ENCODE results near the gene SLC9A1.

The SLC9A1 gene

DNA sequence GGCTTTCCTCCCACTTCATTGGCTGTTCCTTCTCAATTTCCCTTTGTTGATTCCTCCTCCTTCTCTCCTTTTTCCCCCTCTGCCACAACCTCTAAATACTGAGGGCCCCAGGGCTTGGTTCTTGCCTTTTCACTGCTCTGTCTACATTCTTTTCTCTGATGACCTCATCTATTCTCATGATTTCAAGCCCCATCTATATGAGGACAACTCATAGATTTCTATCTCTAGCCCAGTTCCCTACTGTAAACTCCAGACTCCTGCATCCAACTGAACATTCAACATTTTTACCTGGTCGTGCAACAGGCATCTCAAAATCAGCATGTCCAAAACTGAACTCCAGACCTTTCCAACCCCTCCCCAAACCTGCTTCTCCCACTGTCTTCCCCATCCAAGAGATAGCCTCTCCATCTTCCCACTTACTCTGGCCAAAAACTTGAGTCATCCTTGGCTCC is 11.5 kb upstream of the SLC9A1 start:
- Histone ChIP-seq H3K36me3 (ENCODE audit: insufficient read depth, low read length) (no peaks in the 10 kb centered on the region), H3K27me3 (ENCODE audit: control insufficient read depth in 1 of 2, insufficient read depth in 2 of 2, low read length in 2 of 2) (no peaks in the 10 kb centered on the region), H3K9me3 (ENCODE audit: low read length) (no peaks in the 10 kb centered on the region), H3K4me3 (ENCODE audit: low read depth in 1 of 2, low read length in 2 of 2) (no peak overlapping the region), H3K4me1 (ENCODE audit: insufficient read depth, low read length) (no peaks in the 10 kb centered on the region), H3K9ac (ENCODE audit: low read length) (no peak overlapping the region), H3K27ac (ENCODE audit: low read depth, low read length) (no peak overlapping the region)

DNA sequence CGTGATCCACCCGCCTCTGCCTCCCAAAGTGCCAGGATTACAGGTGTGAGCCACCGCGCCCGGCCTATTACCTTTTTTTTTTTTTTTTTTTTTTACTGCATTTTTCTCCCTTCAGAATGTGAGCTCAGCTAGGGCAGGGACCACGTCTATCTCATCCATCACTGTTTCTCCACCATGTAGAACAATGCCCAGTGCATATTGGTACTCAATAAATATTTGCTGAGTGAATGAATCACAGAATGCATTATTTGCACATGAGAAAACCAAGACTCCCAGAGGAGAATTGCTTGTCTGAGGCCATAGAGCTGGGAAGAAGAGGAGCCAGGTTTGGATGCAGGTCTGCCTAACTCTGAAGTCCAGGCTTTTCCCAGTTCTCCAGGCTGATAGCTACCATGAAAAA is 8.2 kb upstream of the SLC9A1 start:
- Histone ChIP-seq H3K36me3 (ENCODE audit: insufficient read depth, low read length) (no peaks in the 10 kb centered on the region), H3K9me3 (ENCODE audit: low read length) (no peaks in the 10 kb centered on the region), H3K4me3 (ENCODE audit: low read depth in 1 of 2, low read length in 2 of 2) (no peak overlapping the region), H3K27me3 (ENCODE audit: control insufficient read depth in 1 of 2, insufficient read depth in 2 of 2, low read length in 2 of 2) (no peaks in the 10 kb centered on the region), H3K27ac (ENCODE audit: low read depth, low read length) (no peak overlapping the region), H3K4me1 (ENCODE audit: insufficient read depth, low read length) (no peaks in the 10 kb centered on the region), H3K9ac (ENCODE audit: low read length) (no peak overlapping the region)

DNA sequence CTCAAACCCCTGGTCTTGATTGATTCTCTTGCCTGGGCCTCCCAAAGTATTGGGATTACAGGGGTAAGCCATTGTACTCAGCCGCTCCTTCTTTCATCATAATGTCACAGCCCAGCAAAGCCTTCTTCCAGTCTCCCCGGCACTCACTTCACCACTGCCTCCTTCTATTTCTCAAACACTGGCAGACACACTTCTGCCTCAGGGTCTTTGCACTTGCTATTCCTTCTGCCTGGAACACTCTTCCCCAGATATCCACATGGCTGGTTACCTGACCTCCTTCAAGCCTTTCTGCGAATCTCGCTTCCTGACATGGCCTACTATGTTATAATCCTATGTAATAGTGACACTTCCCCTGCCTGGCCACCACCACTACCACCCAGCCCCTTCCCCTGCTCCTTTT is 7.2 kb upstream of the SLC9A1 start:
- H3K36me3 ChIP-seq (ENCODE audit: insufficient read depth, low read length): no peaks in the 10 kb centered on the region
- H3K9ac ChIP-seq (ENCODE audit: low read length): no peak overlapping the region
- no peaks in the 10 kb centered on the region for H3K4me1 ChIP-seq (ENCODE audit: insufficient read depth, low read length)
- H3K27ac ChIP-seq (ENCODE audit: low read depth, low read length): no peak overlapping the region
- H3K4me3 ChIP-seq (ENCODE audit: low read depth in 1 of 2, low read length in 2 of 2): no peak overlapping the region
- no peaks in the 10 kb centered on the region for H3K9me3 ChIP-seq (ENCODE audit: low read length)
- H3K27me3 ChIP-seq (ENCODE audit: control insufficient read depth in 1 of 2, insufficient read depth in 2 of 2, low read length in 2 of 2): no peaks in the 10 kb centered on the region

DNA sequence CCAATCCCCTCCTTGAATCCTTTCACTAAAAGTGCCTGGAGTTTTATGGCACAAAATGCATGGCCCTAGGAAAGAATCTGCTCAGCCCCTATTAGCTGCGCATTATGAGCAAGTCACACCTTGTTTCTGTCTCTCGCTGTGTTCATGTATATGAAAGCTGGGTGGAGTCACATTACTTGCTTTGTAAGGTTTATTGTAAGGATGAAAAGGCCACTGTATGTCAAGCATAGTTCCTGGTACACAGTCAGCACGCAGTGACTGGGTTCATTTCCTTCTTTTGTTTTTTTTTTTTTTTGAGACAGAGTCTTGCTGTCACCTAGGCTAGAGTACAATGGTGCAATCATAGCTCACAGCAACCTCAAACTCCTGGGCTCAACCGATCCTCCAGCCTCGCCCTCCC is 6.7 kb upstream of the SLC9A1 start:
- H3K4me3 ChIP-seq (ENCODE audit: low read depth in 1 of 2, low read length in 2 of 2): no peak overlapping the region
- H3K36me3 ChIP-seq (ENCODE audit: insufficient read depth, low read length): no peaks in the 10 kb centered on the region
- H3K27ac ChIP-seq (ENCODE audit: low read depth, low read length): no peak overlapping the region
- H3K9me3 ChIP-seq (ENCODE audit: low read length): no peaks in the 10 kb centered on the region
- no peaks in the 10 kb centered on the region for H3K4me1 ChIP-seq (ENCODE audit: insufficient read depth, low read length)
- no peaks in the 10 kb centered on the region for H3K27me3 ChIP-seq (ENCODE audit: control insufficient read depth in 1 of 2, insufficient read depth in 2 of 2, low read length in 2 of 2)
- H3K9ac ChIP-seq (ENCODE audit: low read length): no peak overlapping the region

DNA sequence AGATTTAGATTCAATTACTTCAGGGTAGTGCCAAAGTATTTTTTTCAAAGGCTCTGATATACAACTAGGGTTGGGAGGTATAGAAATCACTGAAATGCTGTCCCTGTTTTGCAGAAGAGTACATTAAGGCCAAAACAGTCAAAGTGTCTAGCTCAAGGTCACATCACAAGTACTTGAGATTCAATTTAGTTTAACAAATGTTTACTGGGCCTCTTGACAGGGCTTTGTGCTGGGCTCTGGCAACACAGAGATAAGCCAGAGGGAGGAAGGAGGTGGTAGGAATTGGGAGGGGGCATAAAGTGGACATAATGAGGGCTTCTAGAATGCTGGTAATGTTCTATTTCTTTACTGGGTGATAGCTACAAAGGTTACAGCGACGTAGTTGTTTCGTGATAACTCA is 2.3 kb upstream of the SLC9A1 start:
- H3K27ac ChIP-seq (ENCODE audit: low read depth, low read length): no peak overlapping the region
- H3K9me3 ChIP-seq (ENCODE audit: low read length): no peaks in the 10 kb centered on the region
- H3K27me3 ChIP-seq (ENCODE audit: control insufficient read depth in 1 of 2, insufficient read depth in 2 of 2, low read length in 2 of 2): no peaks in the 10 kb centered on the region
- H3K4me3 ChIP-seq (ENCODE audit: low read depth in 1 of 2, low read length in 2 of 2): no peak overlapping the region
- peaks cover 27% of the 10 kb centered on the region for H3K4me1 ChIP-seq (ENCODE audit: insufficient read depth, low read length)
- no peaks in the 10 kb centered on the region for H3K36me3 ChIP-seq (ENCODE audit: insufficient read depth, low read length)
- H3K9ac ChIP-seq (ENCODE audit: low read length): no peak overlapping the region

DNA sequence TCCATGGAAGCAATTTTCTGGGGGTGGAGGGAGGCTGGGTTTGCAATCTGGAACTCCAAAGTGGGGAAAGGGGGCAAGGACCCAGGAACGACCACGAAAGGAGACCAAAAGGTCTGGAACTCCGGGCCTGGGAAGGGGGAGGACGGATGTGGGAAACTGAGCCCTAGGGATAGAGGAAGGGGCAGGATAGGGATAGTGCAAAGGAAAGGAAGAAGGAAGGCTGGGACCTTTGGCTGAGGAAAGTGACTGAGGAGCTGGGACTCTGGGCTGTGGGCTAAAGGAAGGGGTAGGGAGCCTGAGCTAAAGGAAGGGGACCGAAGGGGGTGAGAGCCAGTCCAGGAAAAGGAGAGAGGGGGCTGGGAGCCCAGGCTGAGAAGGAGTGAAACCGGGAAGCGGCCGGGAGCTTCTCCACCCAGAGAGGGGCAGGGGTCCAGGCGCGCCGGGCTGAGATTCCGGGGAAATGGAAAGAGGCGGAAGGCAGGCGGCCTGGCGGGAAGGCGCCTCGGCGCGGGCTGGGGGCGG is 395 bp downstream of the SLC9A1 start:
- Histone ChIP-seq H3K27ac (ENCODE audit: low read depth, low read length) (peak overlapping the region; percentile 86), H3K4me1 (ENCODE audit: insufficient read depth, low read length) (peaks cover 51% of the 10 kb centered on the region), H3K27me3 (ENCODE audit: control insufficient read depth in 1 of 2, insufficient read depth in 2 of 2, low read length in 2 of 2) (no peaks in the 10 kb centered on the region), H3K9me3 (ENCODE audit: low read length) (no peaks in the 10 kb centered on the region), H3K4me3 (ENCODE audit: low read depth in 1 of 2, low read length in 2 of 2) (peak overlapping the region; percentile 66 to 72), H3K9ac (ENCODE audit: low read length) (peak overlapping the region; percentile 49), H3K36me3 (ENCODE audit: insufficient read depth, low read length) (no peaks in the 10 kb centered on the region)

DNA sequence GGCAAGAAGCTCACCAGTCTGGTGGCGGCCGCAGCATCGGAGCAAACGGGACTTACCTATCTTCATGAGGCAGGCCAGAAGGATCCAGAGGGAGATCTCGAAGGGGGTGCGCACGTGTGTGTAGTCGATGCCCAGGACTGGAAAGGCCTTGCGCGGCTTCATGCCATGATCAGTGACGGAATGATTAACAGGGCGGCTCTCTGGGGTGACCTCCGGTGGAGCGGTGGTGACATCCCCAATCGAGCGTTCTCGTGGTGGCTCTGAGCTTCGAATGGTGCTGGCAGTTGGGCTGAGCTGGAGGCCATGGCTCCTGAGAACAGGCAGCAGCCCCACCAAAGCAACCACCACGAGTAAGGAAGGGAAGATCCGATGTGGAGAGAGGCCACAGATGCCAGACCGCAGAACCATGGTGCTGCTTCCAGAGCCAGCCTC is 982 bp downstream of the SLC9A1 start:
- Histone ChIP-seq H3K4me3 (ENCODE audit: low read depth in 1 of 2, low read length in 2 of 2) (peak overlapping the region; percentile 66 to 72), H3K36me3 (ENCODE audit: insufficient read depth, low read length) (no peaks in the 10 kb centered on the region), H3K27ac (ENCODE audit: low read depth, low read length) (peak overlapping the region; percentile 86), H3K9me3 (ENCODE audit: low read length) (no peaks in the 10 kb centered on the region), H3K27me3 (ENCODE audit: control insufficient read depth in 1 of 2, insufficient read depth in 2 of 2, low read length in 2 of 2) (no peaks in the 10 kb centered on the region), H3K4me1 (ENCODE audit: insufficient read depth, low read length) (peaks cover 57% of the 10 kb centered on the region), H3K9ac (ENCODE audit: low read length) (peak overlapping the region; percentile 49)

DNA sequence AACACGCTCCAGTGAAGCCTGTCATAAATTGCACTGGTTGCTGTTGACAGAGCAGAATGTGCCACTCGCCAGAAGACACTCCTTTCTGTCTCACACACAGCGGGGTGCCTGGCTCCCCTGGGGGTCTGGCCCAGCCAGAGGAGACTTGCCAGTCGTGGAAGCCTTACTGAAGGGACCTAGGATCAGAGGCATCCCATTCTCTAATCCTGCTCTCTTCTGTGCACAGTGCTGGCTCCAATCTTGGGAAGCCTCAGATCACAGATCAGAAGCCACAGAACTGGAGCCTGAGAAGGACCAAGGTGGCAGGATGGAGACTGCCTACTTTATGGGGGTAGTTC is 1.4 kb downstream of the SLC9A1 start:
- no peaks in the 10 kb centered on the region for H3K27me3 ChIP-seq (ENCODE audit: control insufficient read depth in 1 of 2, insufficient read depth in 2 of 2, low read length in 2 of 2)
- H3K4me1 ChIP-seq (ENCODE audit: insufficient read depth, low read length): peaks cover 61% of the 10 kb centered on the region
- peak overlapping the region; percentile 86 for H3K27ac ChIP-seq (ENCODE audit: low read depth, low read length)
- no peaks in the 10 kb centered on the region for H3K9me3 ChIP-seq (ENCODE audit: low read length)
- peak overlapping the region; percentile 42 to 66 for H3K4me3 ChIP-seq (ENCODE audit: low read depth in 1 of 2, low read length in 2 of 2)
- no peaks in the 10 kb centered on the region for H3K36me3 ChIP-seq (ENCODE audit: insufficient read depth, low read length)
- H3K9ac ChIP-seq (ENCODE audit: low read length): peak overlapping the region; percentile 6

DNA sequence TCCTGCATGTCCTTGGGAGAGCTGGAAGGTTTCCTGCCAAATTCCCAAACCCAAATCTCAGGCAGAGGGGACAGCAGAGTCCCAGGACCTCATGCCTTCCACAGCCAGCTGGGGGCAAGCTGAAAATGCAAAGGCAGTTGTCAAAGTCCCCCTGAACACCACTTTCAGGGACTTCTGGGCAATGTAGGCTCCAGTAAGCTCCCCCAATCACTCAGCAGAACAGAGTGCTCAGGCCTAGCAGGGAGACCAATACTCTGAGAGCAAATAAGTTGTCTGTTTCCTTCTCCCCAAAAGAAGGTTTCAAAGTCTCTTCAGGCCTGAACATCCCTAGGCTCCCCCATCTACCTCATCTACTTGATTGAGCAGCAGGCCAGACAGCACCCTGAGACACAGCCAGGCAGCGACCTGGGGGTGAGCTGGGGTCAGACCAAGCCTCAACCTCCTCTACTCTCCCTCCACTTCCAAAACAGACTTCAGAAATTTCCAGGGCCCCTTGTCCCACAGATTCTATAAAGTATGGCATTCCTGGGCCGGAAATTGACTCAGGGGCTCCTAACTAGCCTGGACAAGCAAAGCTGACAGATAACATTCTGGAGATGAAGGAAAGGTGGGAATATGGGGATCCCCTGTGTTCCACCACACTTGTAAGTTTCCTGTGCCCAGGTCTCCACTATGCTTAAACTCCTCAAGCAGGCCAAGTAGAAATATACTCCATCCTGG is 1.9 kb downstream of the SLC9A1 start:
- peak overlapping the region; percentile 86 for H3K27ac ChIP-seq (ENCODE audit: low read depth, low read length)
- no peaks in the 10 kb centered on the region for H3K27me3 ChIP-seq (ENCODE audit: control insufficient read depth in 1 of 2, insufficient read depth in 2 of 2, low read length in 2 of 2)
- no peaks in the 10 kb centered on the region for H3K36me3 ChIP-seq (ENCODE audit: insufficient read depth, low read length)
- peaks cover 64% of the 10 kb centered on the region for H3K4me1 ChIP-seq (ENCODE audit: insufficient read depth, low read length)
- H3K4me3 ChIP-seq (ENCODE audit: low read depth in 1 of 2, low read length in 2 of 2): peak overlapping the region; percentile 42 to 66
- H3K9ac ChIP-seq (ENCODE audit: low read length): peak overlapping the region; percentile 6
- no peaks in the 10 kb centered on the region for H3K9me3 ChIP-seq (ENCODE audit: low read length)

DNA sequence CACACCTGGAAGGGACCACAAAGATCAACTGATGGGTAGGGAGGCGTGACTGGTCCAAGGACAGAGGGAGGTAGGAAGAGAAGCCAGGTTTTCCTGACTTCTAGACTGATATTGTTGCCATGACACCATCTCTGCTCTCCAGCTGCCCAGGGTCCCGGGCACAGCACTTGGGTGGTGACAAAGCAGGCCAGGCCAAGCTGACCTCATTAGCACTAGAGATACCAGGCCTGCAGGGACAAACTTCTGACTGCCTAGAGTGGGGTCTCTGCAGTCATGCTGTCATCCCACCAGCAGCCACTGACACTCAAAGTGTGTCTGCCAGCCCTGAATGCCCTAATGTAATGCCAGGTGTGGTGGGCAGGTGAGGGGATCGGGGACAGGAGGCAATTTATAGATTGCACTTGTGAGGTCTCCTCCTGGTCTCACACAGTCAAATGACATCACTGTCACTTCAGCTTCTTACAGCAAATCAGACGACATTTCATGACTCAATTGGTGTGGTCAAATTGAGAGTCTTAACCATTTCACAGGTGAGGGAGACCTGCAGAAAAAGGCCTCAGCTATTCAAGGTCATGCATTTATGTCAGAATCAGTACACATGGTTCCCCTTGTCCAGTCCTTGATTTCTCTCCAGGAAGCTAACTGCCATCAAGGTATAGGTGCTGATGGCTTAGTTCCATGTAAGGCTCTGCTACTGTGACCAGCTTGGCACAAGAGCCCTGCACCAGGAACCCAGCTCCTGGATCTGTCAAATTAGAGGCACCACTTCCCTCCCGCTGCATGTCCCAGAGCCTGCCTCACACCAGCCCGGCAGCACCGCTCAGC is 2.7 kb downstream of the SLC9A1 start:
- peaks cover 64% of the 10 kb centered on the region for H3K4me1 ChIP-seq (ENCODE audit: insufficient read depth, low read length)
- H3K27ac ChIP-seq (ENCODE audit: low read depth, low read length): peak overlapping the region; percentile 86

DNA sequence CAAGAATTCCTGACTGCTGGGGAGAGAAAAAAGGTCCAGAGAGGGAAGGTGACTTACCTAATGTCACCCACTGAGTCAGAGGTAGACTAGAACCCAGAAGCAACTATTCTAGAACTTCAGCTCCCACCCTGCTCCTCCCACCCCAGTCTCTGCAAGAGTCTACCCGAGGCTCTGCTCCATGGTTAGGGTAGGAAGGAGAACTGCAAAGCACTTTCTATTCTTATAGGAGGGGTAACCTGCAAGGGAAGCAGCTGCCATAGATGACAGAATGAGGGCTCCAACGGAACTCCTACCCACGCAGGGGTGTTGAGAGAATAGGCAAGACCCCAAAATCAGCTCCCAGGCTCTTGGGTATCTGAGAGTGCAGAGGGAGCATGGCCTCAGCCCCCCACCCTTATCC is 4.3 kb downstream of the SLC9A1 start:
- Histone ChIP-seq H3K4me3 (ENCODE audit: low read depth in 1 of 2, low read length in 2 of 2) (peak overlapping the region in 1 of 2 donors; percentile 2), H3K27ac (ENCODE audit: low read depth, low read length) (peak overlapping the region; percentile 46), H3K27me3 (ENCODE audit: control insufficient read depth in 1 of 2, insufficient read depth in 2 of 2, low read length in 2 of 2) (no peaks in the 10 kb centered on the region), H3K9ac (ENCODE audit: low read length) (no peak overlapping the region), H3K4me1 (ENCODE audit: insufficient read depth, low read length) (peaks cover 74% of the 10 kb centered on the region), H3K9me3 (ENCODE audit: low read length) (no peaks in the 10 kb centered on the region), H3K36me3 (ENCODE audit: insufficient read depth, low read length) (peaks cover 3% of the 10 kb centered on the region)

More for the DNA sequence above, 2.7 kb downstream of the SLC9A1 start:
- Histone ChIP-seq H3K27me3 (ENCODE audit: control insufficient read depth in 1 of 2, insufficient read depth in 2 of 2, low read length in 2 of 2) (no peaks in the 10 kb centered on the region), H3K9me3 (ENCODE audit: low read length) (no peaks in the 10 kb centered on the region), H3K36me3 (ENCODE audit: insufficient read depth, low read length) (no peaks in the 10 kb centered on the region), H3K9ac (ENCODE audit: low read length) (peak overlapping the region; percentile 6), H3K4me3 (ENCODE audit: low read depth in 1 of 2, low read length in 2 of 2) (peak overlapping the region in 1 of 2 donors; percentile 66)

Data from muscle layer of colon (tissue), 2 donors.